GM10847 (cell line): ENCODE data around the gene C8A.

ENCODE experiments used
- POLR2A ChIP-seq: IDR thresholded peaks from 2 replicates; pipeline ENCODE4 v1.6.1; 2011; ENCODE audit not compliant: insufficient read length; ENCODE audit errors: extremely low read depth

Gene C8A

GRCh38 chr1:56854521-56855099 lies at the start of gene C8A:
C8A (plus strand) TSS chr1:56854797; CDS start chr1:56854902, 105 bp downstream.
- TF ChIP-seq POLR2A: no peak

- no peak for TF ChIP-seq POLR2A
Observed at GRCh38 chr1:56806804-56807203, 47.8 kb upstream of the C8A start.

GRCh38 chr1:56808410-56808809 lies 46.2 kb upstream of the C8A start:
- no peak for TF ChIP-seq POLR2A

GRCh38 chr1:56811331-56811730 lies 43.3 kb upstream of the C8A start:
- no peak for TF ChIP-seq POLR2A

GRCh38 chr1:56814205-56814604 lies 40.4 kb upstream of the C8A start:
- TF ChIP-seq POLR2A: no peak

- no peak for TF ChIP-seq POLR2A
Observed at GRCh38 chr1:56816264-56816663, 38.3 kb upstream of the C8A start.

GRCh38 chr1:56816909-56817308 lies 37.7 kb upstream of the C8A start:
- no peak for TF ChIP-seq POLR2A

GRCh38 chr1:56817716-56818463 lies 36.7 kb upstream of the C8A start:
- no peak for TF ChIP-seq POLR2A

GRCh38 chr1:56819387-56819899 lies 35.2 kb upstream of the C8A start, which contains the start of gene FYB2:
FYB2 (minus strand) TSS chr1:56819404; CDS start chr1:56819290, 114 bp downstream.
- TF ChIP-seq POLR2A: no peak

GRCh38 chr1:56820755-56821461 lies 33.7 kb upstream of the C8A start:
- TF ChIP-seq POLR2A: no peak

GRCh38 chr1:56821462-56821797 lies 33.2 kb upstream of the C8A start:
- no peak for TF ChIP-seq POLR2A

- TF ChIP-seq POLR2A: no peak
Observed at GRCh38 chr1:56824271-56824670, 30.3 kb upstream of the C8A start.

- TF ChIP-seq POLR2A: no peak
Observed at GRCh38 chr1:56824938-56825337, 29.7 kb upstream of the C8A start.

- TF ChIP-seq POLR2A: no peak
Observed at GRCh38 chr1:56825436-56825835, 29.2 kb upstream of the C8A start.

GRCh38 chr1:56827711-56828110 lies 26.9 kb upstream of the C8A start:
- TF ChIP-seq POLR2A: no peak

- no peak for TF ChIP-seq POLR2A
Observed at GRCh38 chr1:56830052-56830451, 24.5 kb upstream of the C8A start.
